AG09319 (cell line): ENCODE measurements around the gene EYS.
"Not testable (repeated sequence)": the region's sequence is repeated elsewhere in the genome, so short reads cannot be mapped to it uniquely, and the experiment has no call there.

Experiments used
- DNase-seq: peaks from one replicate; pipeline ENCODE4 v3.0.0-alpha.2; 2010; ENCODE audit warnings: low read depth; ENCODE audit errors: extremely low read depth
- TF ChIP-seq, protein P1 (sequence below): IDR thresholded peaks from 2 replicates; pipeline ENCODE4 v1.5.1; 2011; ENCODE audit warnings: low read depth, mild to moderate bottlenecking, inconsistent platforms, low read length, moderate library complexity

The EYS gene

DNA sequence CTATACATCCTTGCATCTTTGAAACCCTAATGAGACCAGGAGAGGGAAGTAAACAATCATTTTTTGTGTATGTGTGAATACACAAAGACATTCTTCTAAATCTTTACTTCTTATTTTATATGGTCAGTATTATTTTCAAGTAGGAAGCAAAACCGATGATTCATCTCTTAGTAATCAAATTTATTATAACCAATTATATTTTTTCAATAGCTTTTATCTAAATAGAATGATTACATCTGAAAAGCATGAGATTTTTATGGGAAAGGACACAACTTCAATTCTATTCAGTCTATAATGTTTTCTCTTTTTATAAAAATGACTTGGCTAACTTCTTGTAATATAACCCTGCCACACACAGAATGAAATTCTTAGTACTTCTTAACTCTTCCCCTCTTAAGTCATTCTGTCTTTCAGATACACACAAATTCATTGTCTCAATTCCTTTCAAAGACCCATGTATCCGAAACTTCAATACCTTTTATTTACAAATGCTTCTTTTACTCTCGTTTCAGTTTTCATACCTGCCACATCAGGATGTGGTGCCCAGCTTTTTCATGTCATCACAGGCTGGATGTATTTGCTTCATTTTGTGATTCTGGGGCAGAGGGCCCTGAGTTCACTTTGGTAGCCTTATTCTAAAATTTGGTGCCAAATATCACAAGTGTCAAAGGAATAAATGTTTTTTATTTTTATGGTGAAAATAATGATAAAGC is 1844.4 kb downstream of the EYS start:
- TF ChIP-seq, protein P1, sequence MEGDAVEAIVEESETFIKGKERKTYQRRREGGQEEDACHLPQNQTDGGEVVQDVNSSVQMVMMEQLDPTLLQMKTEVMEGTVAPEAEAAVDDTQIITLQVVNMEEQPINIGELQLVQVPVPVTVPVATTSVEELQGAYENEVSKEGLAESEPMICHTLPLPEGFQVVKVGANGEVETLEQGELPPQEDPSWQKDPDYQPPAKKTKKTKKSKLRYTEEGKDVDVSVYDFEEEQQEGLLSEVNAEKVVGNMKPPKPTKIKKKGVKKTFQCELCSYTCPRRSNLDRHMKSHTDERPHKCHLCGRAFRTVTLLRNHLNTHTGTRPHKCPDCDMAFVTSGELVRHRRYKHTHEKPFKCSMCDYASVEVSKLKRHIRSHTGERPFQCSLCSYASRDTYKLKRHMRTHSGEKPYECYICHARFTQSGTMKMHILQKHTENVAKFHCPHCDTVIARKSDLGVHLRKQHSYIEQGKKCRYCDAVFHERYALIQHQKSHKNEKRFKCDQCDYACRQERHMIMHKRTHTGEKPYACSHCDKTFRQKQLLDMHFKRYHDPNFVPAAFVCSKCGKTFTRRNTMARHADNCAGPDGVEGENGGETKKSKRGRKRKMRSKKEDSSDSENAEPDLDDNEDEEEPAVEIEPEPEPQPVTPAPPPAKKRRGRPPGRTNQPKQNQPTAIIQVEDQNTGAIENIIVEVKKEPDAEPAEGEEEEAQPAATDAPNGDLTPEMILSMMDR = no peak

DNA sequence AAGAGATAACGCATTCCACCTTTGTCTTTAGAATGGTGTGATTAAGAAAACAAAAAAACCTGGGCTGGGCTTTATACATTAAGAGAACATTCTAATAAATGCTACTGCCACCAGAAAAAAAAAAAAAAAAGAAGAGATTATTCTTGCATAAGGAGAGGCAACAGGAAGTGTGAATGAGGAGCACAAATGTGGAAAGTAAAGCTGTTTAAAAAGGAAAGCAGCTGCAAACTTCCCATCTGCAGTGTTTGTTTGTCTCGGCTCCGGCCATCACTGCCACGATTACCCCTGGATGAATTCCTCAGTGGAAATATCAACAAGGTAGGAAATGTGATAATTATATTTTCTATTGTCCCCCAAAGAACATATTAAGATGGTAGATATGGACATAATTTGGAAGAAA is 1847.5 kb downstream of the EYS start:
- TF ChIP-seq, protein P1 = no peak
- no peak for DNase-seq

More for the DNA sequence above, 1844.4 kb downstream of the EYS start:
- DNase-seq = no peak

DNA sequence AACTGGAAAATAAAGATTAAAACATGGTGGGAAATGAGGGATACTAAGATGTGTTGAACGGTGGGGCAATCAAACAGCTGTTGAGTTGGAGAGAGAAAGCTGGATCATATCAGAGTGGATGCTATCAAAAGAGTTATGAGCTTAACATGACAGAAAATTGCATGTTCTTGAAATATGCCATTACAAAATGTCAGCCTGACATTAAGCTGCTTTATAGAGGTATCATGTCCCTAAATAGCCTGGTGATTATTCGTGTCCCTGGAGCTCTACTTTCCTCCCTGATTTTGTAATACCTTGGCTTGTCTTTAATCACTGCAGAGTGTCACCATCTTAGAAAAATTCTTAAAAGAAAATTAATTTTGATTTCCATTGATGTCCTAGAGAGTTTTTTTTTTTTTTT is 1848.3 kb downstream of the EYS start:
- DNase-seq = no peak
- TF ChIP-seq, protein P1 = no peak

DNA sequence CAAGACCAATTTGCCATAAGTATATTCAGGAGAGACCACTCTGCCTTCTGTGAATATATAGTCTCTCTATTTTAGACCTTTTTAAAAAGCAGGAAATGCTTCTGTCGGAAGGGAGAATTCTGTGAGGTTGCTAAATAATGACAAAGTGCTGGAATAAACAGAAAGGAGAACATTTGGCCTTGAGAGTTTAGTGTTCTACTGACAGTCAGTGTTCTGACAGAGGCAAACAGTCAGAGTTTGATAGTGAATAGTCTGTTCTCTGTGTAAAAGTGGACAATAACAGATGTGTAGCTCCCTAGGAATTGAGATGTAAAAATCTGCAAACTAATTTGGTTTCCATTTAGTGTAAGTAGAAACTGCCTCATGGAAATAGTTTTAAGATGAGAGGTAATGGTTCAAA is 1850.8 kb downstream of the EYS start:
- no peak for DNase-seq
- TF ChIP-seq, protein P1 = no peak

DNA sequence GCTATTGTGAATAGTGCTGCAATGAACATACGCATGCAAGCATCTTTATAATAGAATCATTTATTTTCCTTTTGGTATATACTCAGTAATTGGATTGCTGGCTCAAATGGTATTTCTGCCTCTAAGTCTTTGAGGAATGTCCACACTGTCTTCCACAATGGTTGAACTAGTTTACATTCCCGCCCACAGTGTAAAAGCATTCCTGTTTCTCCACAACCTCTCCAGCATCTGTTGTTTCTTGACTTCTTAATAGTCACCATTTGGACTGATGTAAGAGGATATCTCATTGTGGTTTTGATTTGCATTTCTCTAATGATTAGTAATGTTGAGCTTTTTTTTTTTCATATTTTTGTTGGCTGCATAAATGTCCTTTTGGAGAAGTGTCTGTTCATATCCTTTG is 1862.7 kb downstream of the EYS start:
- DNase-seq = peak; percentile 12
- TF ChIP-seq, protein P1 = no peak

DNA sequence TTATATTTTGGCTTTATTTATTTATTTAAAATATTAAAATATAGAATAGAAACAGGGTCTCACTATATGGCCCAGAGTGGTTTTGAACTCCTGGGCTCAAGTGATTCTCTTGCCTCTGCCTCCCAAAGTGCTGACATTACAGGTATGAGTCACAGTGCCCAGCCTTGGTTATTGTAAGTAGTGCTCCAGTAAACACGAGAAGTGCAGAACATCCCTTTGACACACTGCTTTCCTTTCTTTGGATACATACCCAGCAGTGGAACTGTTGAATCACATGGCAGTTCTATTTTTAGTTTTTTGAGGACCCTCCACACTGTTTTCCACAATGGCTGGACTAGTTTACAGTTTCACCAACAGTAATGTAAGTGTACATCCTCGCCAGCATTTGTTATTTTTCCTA is 1867.5 kb downstream of the EYS start:
- TF ChIP-seq, protein P1 = no peak
- no peak for DNase-seq

DNA sequence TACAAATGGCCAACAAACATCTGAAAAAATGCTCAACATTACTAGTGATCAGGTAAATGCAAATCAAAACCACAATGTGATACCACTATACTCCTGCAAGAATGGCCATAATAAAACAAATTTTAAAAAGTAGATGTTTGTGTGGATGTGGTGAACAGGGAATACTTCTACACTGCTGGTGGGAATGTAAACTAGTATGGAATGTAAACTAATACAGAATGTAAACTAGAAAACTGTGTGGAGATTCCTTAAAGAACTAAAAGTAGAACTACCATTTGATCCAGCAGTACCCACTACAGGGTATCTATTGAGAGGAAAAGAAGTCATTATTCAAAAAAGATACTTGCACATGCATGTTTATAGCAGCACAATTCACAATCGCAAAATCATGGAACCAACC is 1878.3 kb downstream of the EYS start:
- DNase-seq = not testable (repeated sequence)

DNA sequence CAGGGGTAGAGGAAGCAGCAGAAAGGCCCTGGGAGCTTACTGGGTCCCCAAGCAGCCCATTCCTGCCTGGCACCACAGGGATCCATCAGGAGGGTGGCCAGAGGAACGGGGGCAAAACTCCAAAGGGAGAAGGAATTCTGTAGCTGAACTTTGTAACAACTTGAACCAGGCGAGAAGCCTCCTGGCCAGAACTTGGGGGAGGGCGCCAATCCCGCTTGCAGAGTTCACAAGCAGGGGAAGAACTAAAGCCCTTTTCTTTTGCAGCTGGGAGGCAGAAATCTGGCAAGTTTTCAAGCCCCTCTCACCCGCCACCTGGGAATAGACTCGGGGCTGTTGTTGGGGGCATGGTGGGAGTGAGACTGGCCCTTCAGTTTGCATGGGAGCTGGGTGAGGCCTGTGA is 1882.3 kb downstream of the EYS start:
- no peak for DNase-seq
- TF ChIP-seq, protein P1 = no peak
